ENCODE data around the gene MAGOH.

DNA sequence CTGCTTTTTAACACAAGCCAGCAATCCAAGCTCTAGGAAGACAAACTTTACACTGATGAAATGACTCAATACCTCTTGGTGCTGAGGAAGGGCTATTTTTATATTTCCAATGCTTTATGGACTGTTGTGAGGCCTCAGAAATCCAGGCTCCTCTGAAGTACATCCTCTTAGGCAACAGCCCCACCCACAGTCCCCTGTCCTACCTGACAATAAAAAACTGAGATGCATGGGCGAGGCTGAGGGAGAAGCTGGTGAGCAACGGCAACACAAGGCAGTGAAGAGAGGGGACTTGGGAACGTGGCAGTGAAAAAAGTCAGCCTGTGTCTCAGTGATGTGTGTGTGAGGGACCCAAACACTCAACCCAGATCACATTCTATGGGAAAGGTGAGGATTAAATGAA is 51.8 kb downstream of the MAGOH start:
- TF ChIP-seq GATA2 (IDR thresholded peaks at IDR 0.05; ENCODE audit: low read depth, low read length) (no peak), GATA3 (IDR thresholded peaks at IDR 0.05; ENCODE audit: low read depth, low read length) (no peak)
